ENCODE data around the gene XIRP2.

Gene XIRP2

DNA sequence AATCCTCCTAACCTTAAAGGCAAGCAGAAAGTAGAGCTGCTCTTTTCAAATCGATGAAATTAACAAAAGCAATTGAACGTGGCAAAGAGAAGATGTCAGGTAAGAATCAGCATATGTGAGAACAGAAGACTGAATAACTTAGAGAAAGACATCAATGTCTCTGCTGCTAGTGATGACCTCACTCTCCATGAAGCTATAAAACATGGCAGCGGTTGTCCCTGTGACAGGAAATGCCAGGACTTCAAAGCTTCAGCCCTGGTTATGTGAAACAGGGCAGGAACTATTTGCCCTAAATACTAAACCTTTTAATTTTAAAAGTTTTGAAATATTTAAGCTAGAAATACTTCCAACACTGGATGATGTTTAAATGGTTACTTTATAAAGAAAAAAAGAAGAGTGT lies 383.7 kb downstream of the XIRP2 start:
- Histone ChIP-seq H2AFZ (ENCODE audit: low read length, unreplicated experiment) (no peak overlapping the region), H3K4me3 (ENCODE audit: low read depth, low read length) (no peak overlapping the region), H3K27me3 (ENCODE audit: insufficient read depth, low read length) (peaks cover 30% of the 10 kb centered on the region), H3K36me3 (ENCODE audit: insufficient read depth, low read length) (no peaks in the 10 kb centered on the region), H3K79me2 (ENCODE audit: control insufficient read depth, insufficient read depth, low read length, unreplicated experiment) (no peaks in the 10 kb centered on the region), H3K27ac (ENCODE audit: low read depth, low read length) (no peak overlapping the region), H3K4me1 (ENCODE audit: control insufficient read depth, insufficient read depth, low read length, unreplicated experiment) (no peaks in the 10 kb centered on the region)

DNA sequence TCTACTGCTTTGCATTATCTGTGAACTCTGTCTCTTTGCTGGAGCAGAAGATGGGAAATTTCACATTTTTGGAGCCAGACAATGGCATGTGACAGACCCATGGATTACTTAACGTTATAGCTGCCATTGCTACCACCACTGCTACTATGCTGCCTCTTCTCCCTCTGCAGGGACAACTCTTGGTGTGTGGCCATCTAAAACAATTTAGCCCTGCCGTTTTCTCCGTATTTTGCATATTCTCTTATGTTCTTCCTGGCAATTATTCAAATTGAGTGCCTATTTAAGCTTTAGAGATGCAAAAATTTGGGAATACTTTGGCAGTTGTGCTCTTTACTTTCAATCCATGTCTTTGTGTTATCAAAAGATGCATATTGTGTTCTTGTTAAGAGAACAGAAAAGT lies 386.8 kb downstream of the XIRP2 start:
- H3K4me3 ChIP-seq (ENCODE audit: low read depth, low read length), result no peak overlapping the region
- no peaks in the 10 kb centered on the region for H3K4me1 ChIP-seq (ENCODE audit: control insufficient read depth, insufficient read depth, low read length, unreplicated experiment)
- peaks cover 45% of the 10 kb centered on the region for H3K27me3 ChIP-seq (ENCODE audit: insufficient read depth, low read length)
- H3K79me2 ChIP-seq (ENCODE audit: control insufficient read depth, insufficient read depth, low read length, unreplicated experiment), result no peaks in the 10 kb centered on the region
- H2AFZ ChIP-seq (ENCODE audit: low read length, unreplicated experiment), result no peak overlapping the region
- H3K27ac ChIP-seq (ENCODE audit: low read depth, low read length), result no peak overlapping the region
- H3K36me3 ChIP-seq (ENCODE audit: insufficient read depth, low read length), result no peaks in the 10 kb centered on the region

DNA sequence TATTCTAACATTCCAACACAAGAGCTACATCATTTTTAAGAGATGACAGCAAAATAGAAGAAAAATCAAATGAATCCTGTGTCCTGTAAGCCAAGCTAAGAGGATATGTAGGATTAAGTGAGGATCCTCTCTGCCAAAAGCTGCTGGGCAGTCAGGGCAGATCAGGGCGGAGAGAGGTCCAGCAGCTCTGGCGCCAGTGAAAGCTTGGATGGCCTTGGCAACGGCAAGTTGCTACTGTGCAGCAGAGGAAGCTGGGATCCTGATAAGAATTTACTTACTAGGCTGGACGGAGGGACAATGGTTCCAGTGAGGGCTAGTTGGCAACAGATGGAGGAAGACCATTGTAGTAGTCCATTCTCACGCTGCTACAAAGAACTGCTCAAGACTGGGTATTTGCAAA lies 391.5 kb downstream of the XIRP2 start:
- H3K4me1 ChIP-seq (ENCODE audit: control insufficient read depth, insufficient read depth, low read length, unreplicated experiment), result no peaks in the 10 kb centered on the region
- peaks cover 42% of the 10 kb centered on the region for H3K27me3 ChIP-seq (ENCODE audit: insufficient read depth, low read length)
- no peaks in the 10 kb centered on the region for H3K36me3 ChIP-seq (ENCODE audit: insufficient read depth, low read length)
- H3K79me2 ChIP-seq (ENCODE audit: control insufficient read depth, insufficient read depth, low read length, unreplicated experiment), result no peaks in the 10 kb centered on the region
- no peak overlapping the region for H3K4me3 ChIP-seq (ENCODE audit: low read depth, low read length)
- H3K27ac ChIP-seq (ENCODE audit: low read depth, low read length), result no peak overlapping the region
- H2AFZ ChIP-seq (ENCODE audit: low read length, unreplicated experiment), result no peak overlapping the region

DNA sequence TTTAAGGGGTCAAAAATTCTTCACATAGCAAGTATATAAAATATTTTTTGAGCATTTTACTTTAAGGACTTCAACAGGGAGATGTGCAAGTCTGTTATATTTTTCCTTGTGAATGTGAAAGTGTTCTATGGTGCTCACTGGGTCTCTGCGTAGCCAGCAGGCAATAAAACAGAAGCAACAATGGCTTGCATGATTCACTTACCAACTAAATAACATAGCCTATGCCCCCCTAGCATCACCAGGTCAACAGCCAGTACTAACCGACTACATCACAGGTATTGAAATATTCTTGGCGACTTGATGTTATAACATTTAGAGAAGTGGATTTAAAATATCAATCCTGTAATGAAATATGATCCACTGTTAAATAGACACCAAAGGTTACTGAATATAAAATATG lies 398.9 kb downstream of the XIRP2 start:
- no peaks in the 10 kb centered on the region for H3K4me1 ChIP-seq (ENCODE audit: control insufficient read depth, insufficient read depth, low read length, unreplicated experiment)
- no peak overlapping the region for H3K4me3 ChIP-seq (ENCODE audit: low read depth, low read length)
- no peak overlapping the region for H2AFZ ChIP-seq (ENCODE audit: low read length, unreplicated experiment)
- H3K79me2 ChIP-seq (ENCODE audit: control insufficient read depth, insufficient read depth, low read length, unreplicated experiment), result no peaks in the 10 kb centered on the region
- no peak overlapping the region for H3K27ac ChIP-seq (ENCODE audit: low read depth, low read length)
- no peaks in the 10 kb centered on the region for H3K36me3 ChIP-seq (ENCODE audit: insufficient read depth, low read length)
- H3K27me3 ChIP-seq (ENCODE audit: insufficient read depth, low read length), result peaks cover 69% of the 10 kb centered on the region

- no peak overlapping the region for H3K27ac ChIP-seq (ENCODE audit: low read depth, low read length)
- H3K36me3 ChIP-seq (ENCODE audit: insufficient read depth, low read length), result no peaks in the 10 kb centered on the region
- H3K27me3 ChIP-seq (ENCODE audit: insufficient read depth, low read length), result peaks cover 74% of the 10 kb centered on the region
- no peak overlapping the region for H2AFZ ChIP-seq (ENCODE audit: low read length, unreplicated experiment)
- no peak overlapping the region for H3K4me3 ChIP-seq (ENCODE audit: low read depth, low read length)
- no peaks in the 10 kb centered on the region for H3K79me2 ChIP-seq (ENCODE audit: control insufficient read depth, insufficient read depth, low read length, unreplicated experiment)
- peaks cover 2% of the 10 kb centered on the region for H3K4me1 ChIP-seq (ENCODE audit: control insufficient read depth, insufficient read depth, low read length, unreplicated experiment)
Measured at GRCh38 chr2:167289651-167290410, 401.6 kb downstream of the XIRP2 start.

- Histone ChIP-seq H3K36me3 (ENCODE audit: insufficient read depth, low read length) (no peaks in the 10 kb centered on the region), H3K27me3 (ENCODE audit: insufficient read depth, low read length) (peaks cover 75% of the 10 kb centered on the region), H3K27ac (ENCODE audit: low read depth, low read length) (no peak within 1 kb of the TSS), H3K4me1 (ENCODE audit: control insufficient read depth, insufficient read depth, low read length, unreplicated experiment) (peaks cover 2% of the 10 kb centered on the region), H3K4me3 (ENCODE audit: low read depth, low read length) (peak within 1 kb of the TSS; percentile 95), H2AFZ (ENCODE audit: low read length, unreplicated experiment) (peak within 1 kb of the TSS; percentile 100), H3K79me2 (ENCODE audit: control insufficient read depth, insufficient read depth, low read length, unreplicated experiment) (no peaks in the 10 kb centered on the region)
Measured at GRCh38 chr2:167292430-167293171, 404.3 kb downstream of the XIRP2 start, which contains the start of gene B3GALT1. TSS of gene B3GALT1 (plus strand) at chr2:167293001.

DNA sequence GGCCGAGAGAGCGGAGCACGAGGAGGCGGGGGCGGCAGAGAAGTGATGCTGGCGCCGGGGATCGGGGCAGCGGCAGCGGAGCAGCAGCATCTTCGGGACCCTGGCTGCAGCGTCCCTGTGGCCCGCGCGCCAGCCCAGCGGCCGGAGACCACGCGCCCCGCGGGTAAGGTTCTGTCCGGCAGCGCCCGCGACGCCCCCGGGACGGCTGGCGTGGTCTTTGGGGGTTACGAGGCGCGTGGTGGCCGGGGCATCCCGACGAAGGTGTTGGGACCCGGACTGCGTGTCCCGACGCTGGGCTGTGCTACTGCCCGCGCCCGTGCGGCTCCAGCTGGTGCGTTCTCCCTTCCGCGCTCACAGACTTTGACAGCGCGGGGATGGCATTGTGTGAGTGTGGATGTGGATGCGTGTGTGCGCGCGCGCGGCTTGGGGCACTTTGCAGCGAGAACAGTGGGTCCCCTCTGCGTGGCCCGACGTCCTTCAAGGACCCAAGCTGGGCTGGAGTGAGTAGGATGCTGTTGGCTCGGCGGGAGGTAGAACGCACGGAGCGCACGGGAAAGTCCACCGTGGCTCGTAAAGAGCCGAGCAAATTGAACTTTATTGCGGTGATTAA lies 405.0 kb downstream of the XIRP2 start:
- peak overlapping the region; percentile 77 for H2AFZ ChIP-seq (ENCODE audit: low read length, unreplicated experiment)
- H3K79me2 ChIP-seq (ENCODE audit: control insufficient read depth, insufficient read depth, low read length, unreplicated experiment), result no peaks in the 10 kb centered on the region
- H3K27ac ChIP-seq (ENCODE audit: low read depth, low read length), result no peak overlapping the region
- peak overlapping the region; percentile 95 for H3K4me3 ChIP-seq (ENCODE audit: low read depth, low read length)
- no peaks in the 10 kb centered on the region for H3K36me3 ChIP-seq (ENCODE audit: insufficient read depth, low read length)
- H3K4me1 ChIP-seq (ENCODE audit: control insufficient read depth, insufficient read depth, low read length, unreplicated experiment), result peaks cover 2% of the 10 kb centered on the region
- peaks cover 74% of the 10 kb centered on the region for H3K27me3 ChIP-seq (ENCODE audit: insufficient read depth, low read length)

GRCh38 chr2:167293943-167294775 lies 405.9 kb downstream of the XIRP2 start:
- H3K4me3 ChIP-seq (ENCODE audit: low read depth, low read length), result peak overlapping the region; percentile 95
- H3K27ac ChIP-seq (ENCODE audit: low read depth, low read length), result no peak overlapping the region
- peaks cover 66% of the 10 kb centered on the region for H3K27me3 ChIP-seq (ENCODE audit: insufficient read depth, low read length)
- H3K79me2 ChIP-seq (ENCODE audit: control insufficient read depth, insufficient read depth, low read length, unreplicated experiment), result no peaks in the 10 kb centered on the region
- peaks cover 2% of the 10 kb centered on the region for H3K4me1 ChIP-seq (ENCODE audit: control insufficient read depth, insufficient read depth, low read length, unreplicated experiment)
- no peak overlapping the region for H2AFZ ChIP-seq (ENCODE audit: low read length, unreplicated experiment)
- no peaks in the 10 kb centered on the region for H3K36me3 ChIP-seq (ENCODE audit: insufficient read depth, low read length)

DNA sequence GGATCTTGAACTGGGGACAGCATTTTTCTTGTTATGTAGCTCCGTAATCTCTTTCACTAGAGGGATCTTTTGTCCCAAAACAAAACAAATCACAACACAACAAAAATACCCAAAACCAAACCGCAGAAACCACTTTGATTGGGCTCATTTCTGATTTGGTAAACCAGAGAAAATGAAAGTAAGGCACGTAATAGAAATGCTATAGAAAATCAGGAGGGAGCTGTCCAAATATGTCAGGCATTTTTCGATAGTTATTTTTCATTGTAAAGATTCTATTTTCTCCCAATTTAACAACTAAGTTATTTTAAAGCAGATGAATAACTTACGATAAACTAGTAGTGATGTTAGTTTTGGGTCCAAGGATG lies 406.5 kb downstream of the XIRP2 start:
- peaks cover 2% of the 10 kb centered on the region for H3K4me1 ChIP-seq (ENCODE audit: control insufficient read depth, insufficient read depth, low read length, unreplicated experiment)
- H3K79me2 ChIP-seq (ENCODE audit: control insufficient read depth, insufficient read depth, low read length, unreplicated experiment), result no peaks in the 10 kb centered on the region
- peak overlapping the region; percentile 95 for H3K4me3 ChIP-seq (ENCODE audit: low read depth, low read length)
- no peak overlapping the region for H2AFZ ChIP-seq (ENCODE audit: low read length, unreplicated experiment)
- H3K36me3 ChIP-seq (ENCODE audit: insufficient read depth, low read length), result no peaks in the 10 kb centered on the region
- no peak overlapping the region for H3K27ac ChIP-seq (ENCODE audit: low read depth, low read length)
- H3K27me3 ChIP-seq (ENCODE audit: insufficient read depth, low read length), result peaks cover 61% of the 10 kb centered on the region

- Histone ChIP-seq H3K36me3 (ENCODE audit: insufficient read depth, low read length) (no peaks in the 10 kb centered on the region), H3K4me1 (ENCODE audit: control insufficient read depth, insufficient read depth, low read length, unreplicated experiment) (peaks cover 2% of the 10 kb centered on the region), H3K27me3 (ENCODE audit: insufficient read depth, low read length) (peaks cover 36% of the 10 kb centered on the region), H3K27ac (ENCODE audit: low read depth, low read length) (no peak overlapping the region), H2AFZ (ENCODE audit: low read length, unreplicated experiment) (no peak overlapping the region), H3K4me3 (ENCODE audit: low read depth, low read length) (no peak overlapping the region), H3K79me2 (ENCODE audit: control insufficient read depth, insufficient read depth, low read length, unreplicated experiment) (no peaks in the 10 kb centered on the region)
Measured at GRCh38 chr2:167297292-167297691, 409.0 kb downstream of the XIRP2 start.

Measured in ACC112 (cell line).